Measurements from ENCODE around the gene ERC1. TPM values are rescaled to one million over a fixed set of nuclear protein-coding genes. Genes with fewer than 3 reads are reported as not detected.
"Not testable (repeated sequence)": the region's sequence is repeated elsewhere in the genome, so short reads cannot be mapped to it uniquely, and the experiment has no call there.

ERC1 gene
- total RNA-seq, 1 donor from 2014 or later, result 43.0 TPM

GRCh38 chr12:1324910-1325309 lies 333.9 kb downstream of the ERC1 start:
- DNase-seq (no peak), ATAC-seq (no peak)
- intact Hi-C loops (cut with micrococcal nuclease), result loop anchor here (10.0 kb wide), 1 partner anchor 60 kb away; no protein-coding TSS in a partner anchor

- DNase-seq, result no peak
- ATAC-seq, result no peak
- intact Hi-C loops (cut with micrococcal nuclease), result loop anchor here (10.0 kb wide), 1 partner anchor 59 kb away; no protein-coding TSS in a partner anchor
These were observed 334.6 kb downstream of the ERC1 start for GRCh38 chr12:1325666-1326065.

- DNase-seq, result no peak
- intact Hi-C loops (cut with micrococcal nuclease), result loop anchor here (10.0 kb wide), 1 partner anchor 59 kb away; no protein-coding TSS in a partner anchor
These were observed 335.2 kb downstream of the ERC1 start for GRCh38 chr12:1326258-1326657.

GRCh38 chr12:1328391-1328790 lies 337.4 kb downstream of the ERC1 start:
- DNase-seq (peak; percentile 53), ATAC-seq (peak; percentile 53)
- intact Hi-C loops (cut with micrococcal nuclease), result loop anchor here (10.0 kb wide), 1 partner anchor 56 kb away; no protein-coding TSS in a partner anchor

More at GRCh38 chr12:1326258-1326657, 335.2 kb downstream of the ERC1 start:
- no peak for ATAC-seq

- DNase-seq, result no peak
- intact Hi-C loops (cut with micrococcal nuclease), result loop anchor here (10.0 kb wide), 1 partner anchor 55 kb away; no protein-coding TSS in a partner anchor
- ATAC-seq, result no peak
These were observed 338.9 kb downstream of the ERC1 start for GRCh38 chr12:1329784-1330476.

GRCh38 chr12:1330477-1330827 lies 339.4 kb downstream of the ERC1 start:
- no peak for ATAC-seq
- intact Hi-C loops (cut with micrococcal nuclease), result no loop called here
- no peak for DNase-seq

GRCh38 chr12:1332327-1332726 lies 341.3 kb downstream of the ERC1 start:
- no peak for DNase-seq
- ATAC-seq, result no peak
- intact Hi-C loops (cut with micrococcal nuclease), result no loop called here

GRCh38 chr12:1338483-1339177 lies 347.6 kb downstream of the ERC1 start:
- ATAC-seq, result peak; percentile 42
- no peak for DNase-seq
- intact Hi-C loops (cut with micrococcal nuclease), result no loop called here

GRCh38 chr12:1339178-1339541 lies 348.1 kb downstream of the ERC1 start:
- DNase-seq; intact Hi-C loops (cut with micrococcal nuclease); ATAC-seq: not testable (repeated sequence)

GRCh38 chr12:1339618-1340319 lies 348.7 kb downstream of the ERC1 start:
- ATAC-seq (peak; percentile 47), DNase-seq (no peak)
- intact Hi-C loops (cut with micrococcal nuclease), result no loop called here

GRCh38 chr12:1341270-1341669 lies 350.2 kb downstream of the ERC1 start:
- ATAC-seq; intact Hi-C loops (cut with micrococcal nuclease): not testable (repeated sequence)

GRCh38 chr12:1343422-1343821 lies 352.4 kb downstream of the ERC1 start:
- peak; percentile 11 for ATAC-seq
- intact Hi-C loops (cut with micrococcal nuclease), result no loop called here
- no peak for DNase-seq

More at GRCh38 chr12:1341270-1341669, 350.2 kb downstream of the ERC1 start:
- not testable (repeated sequence) for DNase-seq

GRCh38 chr12:1344245-1344644 lies 353.2 kb downstream of the ERC1 start:
- ATAC-seq, result no peak
- intact Hi-C loops (cut with micrococcal nuclease), result no loop called here
- DNase-seq, result no peak

GRCh38 chr12:1346126-1346525 lies 355.1 kb downstream of the ERC1 start:
- ATAC-seq, result no peak
- intact Hi-C loops (cut with micrococcal nuclease), result no loop called here
- no peak for DNase-seq

GRCh38 chr12:1347294-1347693 lies 356.3 kb downstream of the ERC1 start:
- ATAC-seq (no peak), DNase-seq (no peak)
- intact Hi-C loops (cut with micrococcal nuclease), result no loop called here

GRCh38 chr12:1348606-1349005 lies 357.6 kb downstream of the ERC1 start:
- ATAC-seq (no peak), DNase-seq (no peak)
- intact Hi-C loops (cut with micrococcal nuclease), result no loop called here

- intact Hi-C loops (cut with micrococcal nuclease), result no loop called here
- ATAC-seq, result peak; percentile 54
- DNase-seq, result no peak
These were observed 359.3 kb downstream of the ERC1 start for GRCh38 chr12:1350055-1350933.

GRCh38 chr12:1350934-1351240 lies 359.9 kb downstream of the ERC1 start:
- peak; percentile 32 for ATAC-seq
- no peak for DNase-seq
- intact Hi-C loops (cut with micrococcal nuclease), result no loop called here

GRCh38 chr12:1351926-1352325 lies 360.9 kb downstream of the ERC1 start:
- intact Hi-C loops (cut with micrococcal nuclease), result no loop called here
- ATAC-seq (no peak), DNase-seq (no peak)
